ENCODE data around the gene GRIN2A. TPM values are rescaled to one million over a fixed set of nuclear protein-coding genes. Genes with fewer than 3 reads are reported as not detected.

GRIN2A gene
- total and polyA plus RNA-seq, 2 experiments from 2014 or later, result not detected

GRCh38 chr16:9852003-9852402, 330.2 kb downstream of the GRIN2A start:
- no peaks in the 10 kb centered on the region for H3K27me3 ChIP-seq (replicated peaks; ENCODE audit: insufficient read depth)
- H3K36me3 ChIP-seq (ENCODE audit: low read depth), result no peaks in the 10 kb centered on the region
- H3K9me3 ChIP-seq (ENCODE audit: low read depth), result no peaks in the 10 kb centered on the region
- H3K79me2 ChIP-seq (ENCODE audit: insufficient read depth), result no peaks in the 10 kb centered on the region
- whole genome bisulfite sequencing, 2 experiments (ENCODE audit: low coverage in 1 of 2, low lambda C conversion rate in 2 of 2, missing lambda C conversion rate in 2 of 2), result 48 to 50% methylated on average over 5 of the region's 5 CpGs
- no peak overlapping the region for H3K4me2 ChIP-seq (ENCODE audit: unreplicated experiment)
- H3K27ac ChIP-seq, result no peak overlapping the region
- TF ChIP-seq EZH2 (IDR thresholded peaks at IDR 0.05; ENCODE audit: insufficient read depth, poor library complexity, severe bottlenecking), result no peak
- TF ChIP-seq EZH2phosphoT487 (IDR thresholded peaks at IDR 0.05; ENCODE audit: insufficient read depth, low read depth), result no peak
- no peaks in the 10 kb centered on the region for H3K4me1 ChIP-seq (ENCODE audit: insufficient read depth)
- H3K4me3 ChIP-seq, result no peak overlapping the region
- H3K9me2 ChIP-seq (ENCODE audit: insufficient read depth), result no peaks in the 10 kb centered on the region
- no peak for DNase-seq
- H4K20me1 ChIP-seq (ENCODE audit: insufficient read depth), result no peaks in the 10 kb centered on the region
- no peak overlapping the region for H3K9ac ChIP-seq
- no peak overlapping the region for H2AFZ ChIP-seq
- H3F3A ChIP-seq (ENCODE audit: insufficient read depth), result peaks cover 2% of the 10 kb centered on the region; the same call in 1 of the 2 replicates
- in situ Hi-C loops (cut with MboI), result no loop called here

- no peaks in the 10 kb centered on the region for H3K79me2 ChIP-seq (ENCODE audit: insufficient read depth)
- no peak overlapping the region for H3K4me2 ChIP-seq (ENCODE audit: unreplicated experiment)
- in situ Hi-C loops (cut with MboI), result no loop called here
- H3K9ac ChIP-seq, result no peak overlapping the region
- TF ChIP-seq EZH2 (IDR thresholded peaks at IDR 0.05; ENCODE audit: insufficient read depth, poor library complexity, severe bottlenecking) (no peak), EZH2phosphoT487 (IDR thresholded peaks at IDR 0.05; ENCODE audit: insufficient read depth, low read depth) (no peak)
- H2AFZ ChIP-seq, result no peak overlapping the region
- peaks cover 9% of the 10 kb centered on the region for H3K4me1 ChIP-seq (ENCODE audit: insufficient read depth)
- H3K27me3 ChIP-seq (replicated peaks; ENCODE audit: insufficient read depth), result no peaks in the 10 kb centered on the region
- H3K9me2 ChIP-seq (ENCODE audit: insufficient read depth), result no peaks in the 10 kb centered on the region
- DNase-seq, result no peak
- peaks cover 13% of the 10 kb centered on the region; the same call in 1 of the 2 replicates for H3F3A ChIP-seq (ENCODE audit: insufficient read depth)
- no peaks in the 10 kb centered on the region for H3K9me3 ChIP-seq (ENCODE audit: low read depth)
- H4K20me1 ChIP-seq (ENCODE audit: insufficient read depth), result no peaks in the 10 kb centered on the region
- H3K4me3 ChIP-seq, result no peak overlapping the region
- no peak overlapping the region for H3K27ac ChIP-seq
- WGBS, 2 experiments (ENCODE audit: low coverage in 1 of 2, low lambda C conversion rate in 2 of 2, missing lambda C conversion rate in 2 of 2), result 35 to 38% methylated on average over 9 of the region's 9 CpGs
- no peaks in the 10 kb centered on the region for H3K36me3 ChIP-seq (ENCODE audit: low read depth)
Measured at GRCh38 chr16:9850817-9851216, 331.4 kb downstream of the GRIN2A start.

- Histone ChIP-seq H3K27me3 (replicated peaks; ENCODE audit: insufficient read depth) (no peaks in the 10 kb centered on the region), H3F3A (ENCODE audit: insufficient read depth) (peaks cover 21% of the 10 kb centered on the region), H3K9ac (no peak overlapping the region), H3K36me3 (ENCODE audit: low read depth) (no peaks in the 10 kb centered on the region), H2AFZ (no peak overlapping the region), H3K79me2 (ENCODE audit: insufficient read depth) (no peaks in the 10 kb centered on the region), H3K4me1 (ENCODE audit: insufficient read depth) (peaks cover 19% of the 10 kb centered on the region), H4K20me1 (ENCODE audit: insufficient read depth) (no peaks in the 10 kb centered on the region), H3K4me3 (no peak overlapping the region), H3K9me3 (ENCODE audit: low read depth) (no peaks in the 10 kb centered on the region), H3K9me2 (ENCODE audit: insufficient read depth) (no peaks in the 10 kb centered on the region), H3K27ac (no peak overlapping the region), H3K4me2 (ENCODE audit: unreplicated experiment) (no peak overlapping the region)
- WGBS, 2 experiments (ENCODE audit: low coverage in 1 of 2, low lambda C conversion rate in 2 of 2, missing lambda C conversion rate in 2 of 2), result 58 to 65% methylated on average over 20 of the region's 20 CpGs
- no peak for DNase-seq
- no peak for TF ChIP-seq EZH2 (IDR thresholded peaks at IDR 0.05; ENCODE audit: insufficient read depth, poor library complexity, severe bottlenecking)
- TF ChIP-seq EZH2phosphoT487 (IDR thresholded peaks at IDR 0.05; ENCODE audit: insufficient read depth, low read depth), result no peak
- in situ Hi-C loops (cut with MboI), result no loop called here
Measured at GRCh38 chr16:9849697-9850245, 332.5 kb downstream of the GRIN2A start.

GRCh38 chr16:9847146-9847545, 335.1 kb downstream of the GRIN2A start:
- no peak overlapping the region for H3K9ac ChIP-seq
- H3K9me3 ChIP-seq (ENCODE audit: low read depth), result no peaks in the 10 kb centered on the region
- H3F3A ChIP-seq (ENCODE audit: insufficient read depth), result peaks cover 31% of the 10 kb centered on the region
- no peaks in the 10 kb centered on the region for H3K9me2 ChIP-seq (ENCODE audit: insufficient read depth)
- no peak overlapping the region for H3K4me2 ChIP-seq (ENCODE audit: unreplicated experiment)
- no peaks in the 10 kb centered on the region for H3K79me2 ChIP-seq (ENCODE audit: insufficient read depth)
- in situ Hi-C loops (cut with MboI), result no loop called here
- H3K4me3 ChIP-seq, result no peak overlapping the region
- TF ChIP-seq EZH2 (IDR thresholded peaks at IDR 0.05; ENCODE audit: insufficient read depth, poor library complexity, severe bottlenecking), result no peak
- no peak for TF ChIP-seq EZH2phosphoT487 (IDR thresholded peaks at IDR 0.05; ENCODE audit: insufficient read depth, low read depth)
- H3K27me3 ChIP-seq (replicated peaks; ENCODE audit: insufficient read depth), result no peaks in the 10 kb centered on the region
- WGBS, 2 experiments (ENCODE audit: low coverage in 1 of 2, low lambda C conversion rate in 2 of 2, missing lambda C conversion rate in 2 of 2), result 55 to 73% methylated on average over 2 of the region's 2 CpGs
- peak; percentile 33 for DNase-seq
- no peak overlapping the region for H2AFZ ChIP-seq
- no peaks in the 10 kb centered on the region for H4K20me1 ChIP-seq (ENCODE audit: insufficient read depth)
- H3K4me1 ChIP-seq (ENCODE audit: insufficient read depth), result peaks cover 33% of the 10 kb centered on the region
- H3K36me3 ChIP-seq (ENCODE audit: low read depth), result no peaks in the 10 kb centered on the region
- peak overlapping the region; percentile 61; the same call in 1 of the 2 replicates for H3K27ac ChIP-seq

Data from GM23248 (cell line).